Fibroblast of pulmonary artery (primary cell): ENCODE data around the gene MYT1.

Experiments used
- DNase-seq: peaks from one replicate; pipeline ENCODE4 v3.0.0-alpha.2; 2010; ENCODE audit warnings: low read depth
- H3K4me3 ChIP-seq: replicated peaks from 2 replicates; pipeline ENCODE4 v1.5.1; 2011; ENCODE audit warnings: low read depth, mild to moderate bottlenecking, control low read depth, low read length, moderate library complexity
- CTCF ChIP-seq: IDR thresholded peaks from 2 replicates; pipeline ENCODE4 v1.5.1; 2011; ENCODE audit warnings: mild to moderate bottlenecking, control low read depth, low read length, inconsistent platforms; ENCODE audit errors: missing control alignments

Gene MYT1

GRCh38 chr20:64160526-64161355 is 3.5 kb upstream of the MYT1 start:
- DNase-seq = no peak
- H3K4me3 ChIP-seq = no peak overlapping the region
- TF ChIP-seq CTCF = no peak

GRCh38 chr20:64161356-64162238 is 2.7 kb upstream of the MYT1 start:
- H3K4me3 ChIP-seq = no peak overlapping the region
- DNase-seq = peak; percentile 62
- no peak for TF ChIP-seq CTCF

- no peak for TF ChIP-seq CTCF
- no peak for DNase-seq
- no peak overlapping the region for H3K4me3 ChIP-seq
These were observed 1.9 kb upstream of the MYT1 start for GRCh38 chr20:64162239-64162910.

- H3K4me3 ChIP-seq = no peak overlapping the region
These were observed 503 bp upstream of the MYT1 start for GRCh38 chr20:64163776-64164122.

GRCh38 chr20:64165866-64166600 is 1.8 kb downstream of the MYT1 start:
- no peak for TF ChIP-seq CTCF
- H3K4me3 ChIP-seq = no peak overlapping the region
- DNase-seq = no peak

More at GRCh38 chr20:64163776-64164122, 503 bp upstream of the MYT1 start:
- no peak for DNase-seq
- TF ChIP-seq CTCF = no peak
